GM12872 (cell line): Measurements from ENCODE around the gene MYO1A.

Experiments
- TF ChIP-seq, protein P1 (sequence below): IDR thresholded peaks from 3 replicates; pipeline ENCODE4 v1.5.1; 2011; ENCODE audit warnings: low read depth, mild to moderate bottlenecking, low read length, moderate library complexity; ENCODE audit not compliant: insufficient read depth

MYO1A gene

DNA sequence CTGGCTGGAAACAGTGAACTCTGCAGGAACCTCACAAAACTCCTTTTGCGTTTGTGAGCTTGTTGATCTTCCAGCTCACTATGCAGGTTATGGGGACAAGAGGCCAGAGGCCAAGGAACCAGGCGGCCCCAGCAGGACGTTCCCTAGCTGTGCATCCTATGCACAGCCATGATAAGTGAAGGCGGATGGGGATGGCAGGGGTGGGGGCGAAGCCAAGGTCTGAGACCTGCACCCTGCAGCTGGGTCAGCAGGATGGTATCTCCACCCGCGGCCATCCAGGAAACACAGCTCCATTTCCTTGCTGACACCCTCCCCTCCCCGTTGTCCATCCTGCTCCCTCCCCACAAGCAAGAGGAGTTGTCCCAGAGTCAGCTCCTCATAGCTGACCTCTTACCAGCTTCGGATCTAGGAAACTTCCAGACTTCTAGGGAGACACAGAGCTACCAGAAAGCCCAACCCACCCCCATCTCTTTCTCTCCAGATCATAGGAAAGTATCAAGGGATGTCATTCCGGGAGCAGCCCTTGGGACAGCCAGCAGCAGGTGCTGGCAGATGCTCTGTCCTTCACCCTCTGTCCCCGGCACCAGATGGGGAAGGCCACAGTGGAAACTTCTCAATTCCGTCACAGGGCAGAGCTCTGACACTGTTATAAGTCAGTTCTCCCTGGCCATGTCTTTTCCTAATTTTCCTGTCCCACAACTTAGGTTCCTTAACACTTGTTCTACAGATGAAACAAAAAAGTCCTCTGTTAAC is 53.0 kb downstream of the MYO1A start:
- TF ChIP-seq, protein P1, sequence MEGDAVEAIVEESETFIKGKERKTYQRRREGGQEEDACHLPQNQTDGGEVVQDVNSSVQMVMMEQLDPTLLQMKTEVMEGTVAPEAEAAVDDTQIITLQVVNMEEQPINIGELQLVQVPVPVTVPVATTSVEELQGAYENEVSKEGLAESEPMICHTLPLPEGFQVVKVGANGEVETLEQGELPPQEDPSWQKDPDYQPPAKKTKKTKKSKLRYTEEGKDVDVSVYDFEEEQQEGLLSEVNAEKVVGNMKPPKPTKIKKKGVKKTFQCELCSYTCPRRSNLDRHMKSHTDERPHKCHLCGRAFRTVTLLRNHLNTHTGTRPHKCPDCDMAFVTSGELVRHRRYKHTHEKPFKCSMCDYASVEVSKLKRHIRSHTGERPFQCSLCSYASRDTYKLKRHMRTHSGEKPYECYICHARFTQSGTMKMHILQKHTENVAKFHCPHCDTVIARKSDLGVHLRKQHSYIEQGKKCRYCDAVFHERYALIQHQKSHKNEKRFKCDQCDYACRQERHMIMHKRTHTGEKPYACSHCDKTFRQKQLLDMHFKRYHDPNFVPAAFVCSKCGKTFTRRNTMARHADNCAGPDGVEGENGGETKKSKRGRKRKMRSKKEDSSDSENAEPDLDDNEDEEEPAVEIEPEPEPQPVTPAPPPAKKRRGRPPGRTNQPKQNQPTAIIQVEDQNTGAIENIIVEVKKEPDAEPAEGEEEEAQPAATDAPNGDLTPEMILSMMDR = no peak

DNA sequence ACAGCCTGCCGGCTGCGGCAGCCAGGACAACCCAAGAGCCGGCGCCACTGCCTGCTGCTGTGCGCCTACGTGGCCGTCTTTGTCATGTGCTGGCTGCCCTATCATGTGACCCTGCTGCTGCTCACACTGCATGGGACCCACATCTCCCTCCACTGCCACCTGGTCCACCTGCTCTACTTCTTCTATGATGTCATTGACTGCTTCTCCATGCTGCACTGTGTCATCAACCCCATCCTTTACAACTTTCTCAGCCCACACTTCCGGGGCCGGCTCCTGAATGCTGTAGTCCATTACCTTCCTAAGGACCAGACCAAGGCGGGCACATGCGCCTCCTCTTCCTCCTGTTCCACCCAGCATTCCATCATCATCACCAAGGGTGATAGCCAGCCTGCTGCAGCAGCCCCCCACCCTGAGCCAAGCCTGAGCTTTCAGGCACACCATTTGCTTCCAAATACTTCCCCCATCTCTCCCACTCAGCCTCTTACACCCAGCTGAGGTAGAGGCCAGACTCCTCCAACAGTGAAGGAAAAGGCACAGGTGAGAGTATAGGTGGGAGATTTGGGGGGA is 53.9 kb downstream of the MYO1A start:
- TF ChIP-seq, protein P1 = no peak

DNA sequence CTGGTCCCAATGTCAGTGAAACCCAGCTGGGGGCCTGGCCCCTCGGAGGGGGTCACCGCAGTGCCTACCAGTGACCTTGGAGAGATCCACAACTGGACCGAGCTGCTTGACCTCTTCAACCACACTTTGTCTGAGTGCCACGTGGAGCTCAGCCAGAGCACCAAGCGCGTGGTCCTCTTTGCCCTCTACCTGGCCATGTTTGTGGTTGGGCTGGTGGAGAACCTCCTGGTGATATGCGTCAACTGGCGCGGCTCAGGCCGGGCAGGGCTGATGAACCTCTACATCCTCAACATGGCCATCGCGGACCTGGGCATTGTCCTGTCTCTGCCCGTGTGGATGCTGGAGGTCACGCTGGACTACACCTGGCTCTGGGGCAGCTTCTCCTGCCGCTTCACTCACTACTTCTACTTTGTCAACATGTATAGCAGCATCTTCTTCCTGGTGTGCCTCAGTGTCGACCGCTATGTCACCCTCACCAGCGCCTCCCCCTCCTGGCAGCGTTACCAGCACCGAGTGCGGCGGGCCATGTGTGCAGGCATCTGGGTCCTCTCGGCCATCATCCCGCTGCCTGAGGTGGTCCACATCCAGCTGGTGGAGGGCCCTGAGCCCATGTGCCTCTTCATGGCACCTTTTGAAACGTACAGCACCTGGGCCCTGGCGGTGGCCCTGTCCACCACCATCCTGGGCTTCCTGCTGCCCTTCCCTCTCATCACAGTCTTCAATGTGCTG is 54.6 kb downstream of the MYO1A start:
- TF ChIP-seq, protein P1 = no peak

DNA sequence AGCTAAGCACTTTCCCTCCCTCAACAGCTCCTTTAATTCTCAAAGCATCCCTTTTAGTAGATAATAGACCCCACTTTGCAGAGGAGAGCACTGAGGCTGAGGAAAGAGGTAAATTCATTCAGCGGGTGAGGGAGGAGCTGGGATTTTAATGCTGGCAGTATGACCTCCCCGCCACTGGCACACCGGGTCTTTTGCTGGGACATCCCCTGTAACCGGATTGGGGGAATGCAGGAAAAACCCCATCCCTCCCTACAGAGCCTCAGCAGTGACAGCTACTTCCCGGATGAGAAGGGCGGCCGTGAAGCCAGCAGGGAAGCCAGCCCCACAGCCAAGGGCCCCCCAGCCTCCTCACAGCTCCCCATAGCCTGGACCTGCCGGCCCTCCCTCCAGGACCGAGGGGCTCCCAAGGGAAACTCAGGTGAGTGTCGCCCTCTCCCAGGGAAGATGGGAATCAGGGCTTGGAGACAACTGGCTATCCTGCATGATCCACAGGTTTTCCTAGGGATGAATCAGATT is 55.6 kb downstream of the MYO1A start:
- TF ChIP-seq, protein P1 = no peak

DNA sequence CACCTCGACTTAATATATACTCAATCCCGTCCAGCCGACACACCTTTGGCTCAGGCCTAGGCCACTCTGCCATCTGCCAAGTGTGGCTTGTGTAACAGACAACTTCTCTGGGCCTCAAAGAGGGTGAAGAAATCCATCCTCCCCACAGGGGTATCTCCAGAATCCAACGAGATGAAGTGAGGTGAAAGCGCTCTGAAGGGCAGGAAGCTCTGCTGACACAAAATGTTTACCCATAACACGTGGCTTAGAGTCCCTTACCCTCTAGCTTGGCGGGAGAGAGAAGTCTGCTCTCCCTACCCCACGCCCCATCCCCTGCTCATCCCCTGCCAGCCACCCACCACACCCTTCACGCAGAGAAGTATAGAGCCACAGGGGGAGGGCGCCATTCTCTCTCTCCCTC is 56.6 kb downstream of the MYO1A start:
- TF ChIP-seq, protein P1 = no peak

DNA sequence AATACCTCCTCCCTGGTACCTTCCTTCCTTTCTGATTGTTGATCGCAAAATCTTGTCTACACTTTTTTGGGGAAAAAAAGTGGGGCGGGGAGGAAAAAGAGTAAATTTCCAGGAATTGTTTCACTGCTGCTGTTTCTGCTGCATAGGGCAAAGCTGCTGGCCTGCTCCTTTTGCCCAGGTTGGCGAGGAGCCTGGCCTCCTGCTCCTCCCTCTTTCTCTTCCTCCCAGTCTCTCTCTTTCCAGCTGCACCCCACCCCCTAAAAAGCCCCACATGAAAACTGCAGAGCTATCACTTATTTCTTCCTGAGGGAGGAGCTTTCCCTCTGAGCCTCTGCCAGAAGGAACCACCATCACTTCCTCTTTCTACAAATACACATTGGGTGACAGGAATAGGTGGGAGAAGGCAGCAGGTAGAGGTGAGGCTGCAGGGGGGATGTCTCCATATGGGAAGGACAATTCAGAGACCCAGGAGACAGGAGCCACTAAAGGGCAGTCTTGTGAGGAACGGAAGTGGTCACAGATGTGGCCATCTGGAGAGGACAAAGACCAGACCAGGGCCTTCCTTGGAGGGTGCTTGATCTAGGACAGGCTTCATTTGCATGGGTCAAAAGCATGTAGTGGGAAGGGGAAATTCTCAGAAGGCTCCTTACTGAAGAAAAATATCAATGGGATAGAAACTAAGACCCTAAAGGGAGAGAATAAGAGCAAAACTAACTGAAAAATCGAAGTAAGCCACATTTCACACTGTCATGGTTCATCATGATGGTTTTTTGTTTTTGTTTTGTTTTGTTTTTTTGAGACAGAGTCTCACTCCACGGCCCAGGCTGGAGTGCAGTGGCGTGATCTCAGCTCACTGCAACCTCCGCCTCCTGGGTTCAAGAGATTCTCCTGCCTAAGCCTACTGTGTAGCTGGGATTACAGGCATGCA is 58.3 kb downstream of the MYO1A start:
- TF ChIP-seq, protein P1 = no peak
